HepG2 (cell line): ENCODE measurements around the gene PLA2R1.
A peak's percentile ranks its signal among the peaks of the same experiment; 100 is the strongest.

Experiments used
- CTCF ChIP-seq: sonication (generic); formaldehyde crosslinking; IDR thresholded peaks from 2 replicates; pipeline ENCODE4 v1.5.0; 2020; ENCODE audit warnings: mild to moderate bottlenecking, missing genetic modification reagents, moderate library complexity
- DNMT1 ChIP-seq: sonication (generic); formaldehyde crosslinking; IDR thresholded peaks from 2 replicates; pipeline ENCODE4 v1.5.1; 2020; ENCODE audit warnings: mild to moderate bottlenecking, missing genetic modification reagents
- TARDBP ChIP-seq: sonication (generic); formaldehyde crosslinking; IDR thresholded peaks from 2 replicates; pipeline ENCODE4 v1.8.0; 2022; ENCODE audit warnings: mild to moderate bottlenecking, missing genetic modification reagents
- ZNF749 ChIP-seq: sonication (generic); formaldehyde crosslinking; IDR thresholded peaks from 2 replicates; pipeline ENCODE4 v1.8.0; 2022; ENCODE audit warnings: mild to moderate bottlenecking, missing genetic modification reagents, moderate library complexity, borderline replicate concordance
- TF ChIP-seq, protein P1 (sequence below): sonication (generic); formaldehyde crosslinking; IDR thresholded peaks from 2 replicates; pipeline ENCODE4 v1.5.1; 2020; ENCODE audit warnings: missing genetic modification reagents, mild to moderate bottlenecking, borderline replicate concordance

- TF ChIP-seq CTCF (CRISPR knock-in tag) (peak; percentile 98), TARDBP (CRISPR knock-in tag) (no peak), DNMT1 (no peak), ZNF749 (CRISPR knock-in tag) (no peak)
- TF ChIP-seq, protein P1, sequence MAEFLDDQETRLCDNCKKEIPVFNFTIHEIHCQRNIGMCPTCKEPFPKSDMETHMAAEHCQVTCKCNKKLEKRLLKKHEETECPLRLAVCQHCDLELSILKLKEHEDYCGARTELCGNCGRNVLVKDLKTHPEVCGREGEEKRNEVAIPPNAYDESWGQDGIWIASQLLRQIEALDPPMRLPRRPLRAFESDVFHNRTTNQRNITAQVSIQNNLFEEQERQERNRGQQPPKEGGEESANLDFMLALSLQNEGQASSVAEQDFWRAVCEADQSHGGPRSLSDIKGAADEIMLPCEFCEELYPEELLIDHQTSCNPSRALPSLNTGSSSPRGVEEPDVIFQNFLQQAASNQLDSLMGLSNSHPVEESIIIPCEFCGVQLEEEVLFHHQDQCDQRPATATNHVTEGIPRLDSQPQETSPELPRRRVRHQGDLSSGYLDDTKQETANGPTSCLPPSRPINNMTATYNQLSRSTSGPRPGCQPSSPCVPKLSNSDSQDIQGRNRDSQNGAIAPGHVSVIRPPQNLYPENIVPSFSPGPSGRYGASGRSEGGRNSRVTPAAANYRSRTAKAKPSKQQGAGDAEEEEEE, result no peak
Observed at GRCh38 chr2:159921752-159922404, 140.5 kb downstream of the PLA2R1 start.
